Psoas muscle (tissue), 8 donors: ENCODE data around the gene DOCK11. TPM values are rescaled to one million over a fixed set of nuclear protein-coding genes. Genes with fewer than 3 reads are reported as not detected.

ENCODE experiments used
- ATAC-seq, 4 donors: fragments of 200-7000 bp; cut with Tn5 transposase; one replicate each; pipeline ENCODE4 v1.9.1; 2020; ENCODE audit warnings: moderate library complexity in 3 of 4, mild to moderate bottlenecking in 2 of 4
- DNase-seq, 2 donors: peaks; one replicate each; pipeline ENCODE4 v3.0.0-alpha.2; 2020
- H3K27ac ChIP-seq: fragments of 200-600 bp; one replicate; pipeline ENCODE4 v1.8.0; 2022
- H3K27me3 ChIP-seq, 3 donors: fragments of 200-600 bp in 1 of 3; one replicate each; pipeline versions ENCODE4 v1.6.1 to v1.8.0; 2013 to 2022; ENCODE audit warnings: low read length in 2 of 3, mild to moderate bottlenecking in 2 of 3, moderate library complexity in 1 of 3; ENCODE audit not compliant: insufficient read depth in 3 of 3
- H3K36me3 ChIP-seq, 2 donors: fragments of 200-600 bp in 1 of 2; one replicate each; pipeline versions ENCODE4 v1.6.1 to v1.8.0; 2013 to 2022; ENCODE audit warnings: low read depth in 1 of 2, mild to moderate bottlenecking in 1 of 2, moderate library complexity in 1 of 2; ENCODE audit not compliant: insufficient read depth in 1 of 2
- H3K4me1 ChIP-seq: fragments of 200-600 bp; one replicate; pipeline ENCODE4 v1.8.0; 2022
- H3K4me3 ChIP-seq: fragments of 200-600 bp; one replicate; pipeline ENCODE4 v1.8.0; 2022; ENCODE audit warnings: mild to moderate bottlenecking
- H3K9me3 ChIP-seq: fragments of 200-600 bp; one replicate; pipeline ENCODE4 v1.8.0; 2022
- WGBS, 3 donors: extraction: QIAGEN DNeasy Blood & Tissue Kit; methylation state at CpG; one replicate each; pipeline versions ENCODE4 v1.1.6 to v1.1.7; 2013; 5-methylcytosine and 5-hydroxymethylcytosine counted together
- intact Hi-C, 2 donors: fragments of 100-400 bp; cut with DNase I; formaldehyde crosslinking; loops; one replicate each; pipeline versions ENCODE4 v1.11.0 to v1.14.2; 2022
- polyA plus RNA-seq, 3 donors: library from polyadenylated mRNA; stranded (reverse); fragments of 200-250 nt; gene quantifications; one replicate each; pipeline ENCODE4 v1.2.3, GENCODE V29; 2013
- total RNA-seq, 4 donors: library from RNA; stranded (reverse); fragmentation: NEBNext Ultra II Directional in 2 of 4; extraction: Animal tissue kit (Norgen Biotek cat#: 25700) in 2 of 4; gene quantifications; one replicate each; pipeline versions ENCODE4 v1.2.1 to v1.2.4, GENCODE V29; 2021 to 2023
- TF ChIP-seq, protein P1 (sequence below): fragments of 200-600 bp; IDR thresholded peaks from one replicate; pipeline ENCODE4 v1.8.0; 2022; ENCODE audit warnings: antibody characterized with exemption
- donor health status: healthy with polysubstance abuse.
- donor health status: DM: no; HTN: no; CAD: no; lungs with moderate emphysema.
- donor health status: Bipolar disorder and iron deficiency.
- donor health status: healthy.
- donor health status: DM: yes; HTN: yes; CAD: no.
- donor health status: DM: no; HTN: no; CAD: no.
- donor health status: DM: no; HTN: no; CAD: no.
- donor health status: DM: yes; HTN: yes; CAD: no.

Gene DOCK11
- total and polyA plus RNA-seq, 7 donors, result 1.6 to 4.4 (median 1.9) TPM

DNA sequence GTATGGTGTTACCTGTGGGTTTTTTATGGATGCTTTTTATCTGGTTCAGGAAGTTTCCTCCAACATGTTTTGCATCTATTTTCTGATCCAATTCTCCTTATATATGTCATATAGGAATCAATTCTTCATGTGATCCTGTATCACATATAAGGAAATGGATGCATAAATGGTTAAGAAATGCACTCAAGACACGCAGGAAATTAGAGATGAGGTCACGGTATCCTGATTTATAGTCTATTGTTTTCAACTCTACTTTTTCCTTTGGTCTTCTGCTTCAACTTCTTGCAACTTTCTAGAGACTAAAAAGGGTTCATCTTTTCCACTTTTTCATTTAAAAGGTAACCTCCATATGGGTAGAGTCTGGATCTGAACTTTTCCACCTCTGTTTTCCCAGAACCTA is 198.2 kb downstream of the DOCK11 start:
- ATAC-seq (no peak), DNase-seq (no peak)
- intact Hi-C loops, result no loop called here
- TF ChIP-seq, protein P1, sequence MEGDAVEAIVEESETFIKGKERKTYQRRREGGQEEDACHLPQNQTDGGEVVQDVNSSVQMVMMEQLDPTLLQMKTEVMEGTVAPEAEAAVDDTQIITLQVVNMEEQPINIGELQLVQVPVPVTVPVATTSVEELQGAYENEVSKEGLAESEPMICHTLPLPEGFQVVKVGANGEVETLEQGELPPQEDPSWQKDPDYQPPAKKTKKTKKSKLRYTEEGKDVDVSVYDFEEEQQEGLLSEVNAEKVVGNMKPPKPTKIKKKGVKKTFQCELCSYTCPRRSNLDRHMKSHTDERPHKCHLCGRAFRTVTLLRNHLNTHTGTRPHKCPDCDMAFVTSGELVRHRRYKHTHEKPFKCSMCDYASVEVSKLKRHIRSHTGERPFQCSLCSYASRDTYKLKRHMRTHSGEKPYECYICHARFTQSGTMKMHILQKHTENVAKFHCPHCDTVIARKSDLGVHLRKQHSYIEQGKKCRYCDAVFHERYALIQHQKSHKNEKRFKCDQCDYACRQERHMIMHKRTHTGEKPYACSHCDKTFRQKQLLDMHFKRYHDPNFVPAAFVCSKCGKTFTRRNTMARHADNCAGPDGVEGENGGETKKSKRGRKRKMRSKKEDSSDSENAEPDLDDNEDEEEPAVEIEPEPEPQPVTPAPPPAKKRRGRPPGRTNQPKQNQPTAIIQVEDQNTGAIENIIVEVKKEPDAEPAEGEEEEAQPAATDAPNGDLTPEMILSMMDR, result no peak
- Histone ChIP-seq H3K4me3 (no peak overlapping the region), H3K27me3 (no peaks in the 10 kb centered on the region), H3K9me3 (no peaks in the 10 kb centered on the region), H3K4me1 (no peaks in the 10 kb centered on the region), H3K36me3 (no peaks in the 10 kb centered on the region), H3K27ac (no peak overlapping the region)
- 39 to 51% (median 45%) methylated on average over 2 of the region's 2 CpGs for WGBS, 3 donors

DNA sequence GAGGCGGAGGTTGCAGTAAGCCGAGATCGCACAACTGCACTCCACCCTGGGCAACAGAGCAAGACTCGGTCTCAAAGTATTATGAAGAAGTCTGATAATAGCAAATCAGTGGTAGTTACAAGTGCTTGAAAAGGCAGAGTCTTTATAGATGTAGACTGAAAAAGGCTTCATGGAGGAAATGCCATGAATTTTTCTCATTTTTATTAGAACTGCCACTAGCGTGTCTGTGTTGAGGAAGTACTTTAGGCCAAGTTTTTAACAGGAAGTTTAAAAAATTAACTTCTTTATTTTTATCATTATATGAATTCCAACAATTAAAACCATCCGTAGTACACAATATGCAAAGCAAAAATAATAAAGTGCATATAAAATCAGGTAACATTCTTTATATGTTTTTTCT is 199.0 kb downstream of the DOCK11 start:
- H3K36me3 ChIP-seq, result no peaks in the 10 kb centered on the region
- TF ChIP-seq, protein P1, result no peak
- no peak overlapping the region for H3K4me3 ChIP-seq
- DNase-seq, result no peak
- H3K27ac ChIP-seq, result no peak overlapping the region
- no peaks in the 10 kb centered on the region for H3K4me1 ChIP-seq
- 56 to 69% (median 66%) methylated on average over 6 of the region's 6 CpGs for WGBS, 3 donors
- H3K9me3 ChIP-seq, result no peaks in the 10 kb centered on the region
- intact Hi-C loops, result no loop called here
- ATAC-seq, result no peak
- H3K27me3 ChIP-seq, result no peaks in the 10 kb centered on the region

GRCh38 chrX:118698516-118699170 is 203.0 kb downstream of the DOCK11 start:
- no peak overlapping the region for H3K27ac ChIP-seq
- no peak overlapping the region for H3K4me3 ChIP-seq
- 55 to 82% (median 62%) methylated on average over 5 of the region's 5 CpGs for WGBS, 3 donors
- intact Hi-C loops, result no loop called here
- H3K36me3 ChIP-seq, result no peaks in the 10 kb centered on the region
- peak in 1 of 4 donors; percentile 33 for ATAC-seq
- DNase-seq, result no peak
- H3K9me3 ChIP-seq, result no peaks in the 10 kb centered on the region
- no peaks in the 10 kb centered on the region for H3K27me3 ChIP-seq
- TF ChIP-seq, protein P1, result no peak
- no peaks in the 10 kb centered on the region for H3K4me1 ChIP-seq

DNA sequence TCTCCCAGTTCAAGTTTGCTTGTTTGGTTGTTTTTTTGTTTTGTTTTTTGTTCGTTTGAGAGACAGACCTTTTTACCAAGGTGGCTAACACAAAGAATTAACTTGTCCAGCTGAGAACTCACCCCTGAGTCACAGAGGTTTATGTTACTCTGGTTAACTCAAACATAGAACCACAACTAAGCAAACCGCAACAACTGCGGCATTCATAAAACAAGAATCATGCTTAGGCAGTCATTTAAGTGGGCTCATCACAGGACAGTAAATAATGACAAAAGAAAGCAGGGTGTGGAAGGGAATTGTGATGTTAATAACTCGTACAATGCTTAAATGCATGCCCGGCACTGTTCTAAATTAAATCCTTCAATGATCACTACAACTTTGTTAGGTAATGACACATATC is 207.1 kb downstream of the DOCK11 start:
- Histone ChIP-seq H3K4me1 (no peaks in the 10 kb centered on the region), H3K36me3 (no peaks in the 10 kb centered on the region), H3K9me3 (no peaks in the 10 kb centered on the region), H3K27me3 (no peaks in the 10 kb centered on the region), H3K4me3 (no peak overlapping the region), H3K27ac (no peak overlapping the region)
- intact Hi-C loops, result no loop called here
- TF ChIP-seq, protein P1, result no peak
- ATAC-seq (no peak), DNase-seq (no peak)
- WGBS, 3 donors, result 87 to 92% (median 90%) methylated on average over 5 of the region's 5 CpGs

- Histone ChIP-seq H3K27ac (no peak overlapping the region), H3K36me3 (no peaks in the 10 kb centered on the region), H3K4me3 (no peak overlapping the region), H3K27me3 (no peaks in the 10 kb centered on the region), H3K4me1 (no peaks in the 10 kb centered on the region), H3K9me3 (no peaks in the 10 kb centered on the region)
- intact Hi-C loops, result no loop called here
- WGBS, 3 donors, result 78 to 86% (median 86%) methylated on average over 4 of the region's 4 CpGs
- TF ChIP-seq, protein P1, result no peak
- ATAC-seq (no peak), DNase-seq (no peak)
These were observed 211.1 kb downstream of the DOCK11 start for GRCh38 chrX:118706681-118707080.
